K562 (cell line): Measurements from ENCODE around the gene ZMIZ1. TPM values are rescaled to one million over a fixed set of nuclear protein-coding genes. Genes with fewer than 3 reads are reported as not detected.

Experiments
- BRD9 ChIP-seq: fragments of 450-650 bp; IDR thresholded peaks from 2 replicates; pipeline ENCODE4 v1.6.1; 2018; ENCODE audit warnings: low read depth; ENCODE audit not compliant: partially characterized antibody
- CAMTA2 ChIP-seq: fragments of 250-450 bp; sonication (Bioruptor Pico); conservative IDR thresholded peaks from 2 replicates; pipeline ENCODE4 v1.5.1; 2022
- CBX8 ChIP-seq: fragments of 200-600 bp; sonication (generic); IDR thresholded peaks from 2 replicates; pipeline ENCODE4 v1.6.1; 2012; ENCODE audit warnings: borderline replicate concordance, mixed run types, low read depth, mild to moderate bottlenecking, moderate library complexity, mixed read lengths, low read length, control low read depth, inconsistent platforms; ENCODE audit not compliant: poor library complexity, severe bottlenecking; ENCODE audit errors: extremely low read depth
- CHD2 ChIP-seq: IDR thresholded peaks from 2 replicates; pipeline ENCODE4 v1.6.1; 2011; ENCODE audit warnings: low read depth, low read length
- CREM ChIP-seq: IDR thresholded peaks from 2 replicates; pipeline ENCODE4 v1.6.1; 2014; ENCODE audit warnings: antibody characterized with exemption, low read depth
- GATAD2A ChIP-seq: fragments of 450-650 bp; IDR thresholded peaks from 2 replicates; pipeline ENCODE4 v1.6.1; 2017
- HDAC6 ChIP-seq: IDR thresholded peaks from 2 replicates; pipeline ENCODE4 v1.6.1; 2012; ENCODE audit warnings: low read depth, mild to moderate bottlenecking, control low read depth, inconsistent platforms, low read length, moderate library complexity
- KDM1A ChIP-seq, 2 experiments: fragments of 450-650 bp; IDR thresholded peaks; 2 replicates each; pipeline ENCODE4 v1.6.1; 2016; ENCODE audit warnings: mild to moderate bottlenecking in 2 of 2
- KLF10 ChIP-seq: fragments of 250-450 bp; sonication (Bioruptor Pico); IDR thresholded peaks from 2 replicates; pipeline ENCODE4 v1.6.1; 2021; ENCODE audit warnings: matching md5 sums
- NR2C1 ChIP-seq, 2 experiments: fragments of 450-650 bp; IDR thresholded peaks; 2 replicates each; pipeline ENCODE4 v1.6.1; 2017; ENCODE audit warnings: mild to moderate bottlenecking in 2 of 2, antibody characterized with exemption in 1 of 2, inconsistent platforms in 1 of 2, missing compliant biosample characterization in 1 of 2, missing genetic modification characterization in 1 of 2
- NR2C2 ChIP-seq, 2 experiments: fragments of 200-800 bp in 1 of 2; sonication (Bioruptor generic) in 1 of 2; sonication (generic) in 1 of 2; formaldehyde crosslinking in 1 of 2; IDR thresholded peaks; 2 replicates each; pipeline versions ENCODE4 v1.6.1 to v1.8.0; 2016 to 2022; ENCODE audit warnings: mild to moderate bottlenecking in 1 of 2, missing compliant biosample characterization in 1 of 2, missing genetic modification characterization in 1 of 2, missing genetic modification reagents in 1 of 2
- OTX1 ChIP-seq: fragments of 450-650 bp; formaldehyde crosslinking; IDR thresholded peaks from 2 replicates; pipeline ENCODE4 v1.4.0; 2022; ENCODE audit warnings: mild to moderate bottlenecking
- PHF8 ChIP-seq: fragments of 200-600 bp; sonication (generic); IDR thresholded peaks from 2 replicates; pipeline ENCODE4 v1.6.1; 2012; ENCODE audit warnings: mixed run types, mild to moderate bottlenecking, inconsistent platforms, low read length, moderate library complexity, borderline replicate concordance
- RBM15 ChIP-seq: fragments of 200-400 bp; formaldehyde crosslinking; IDR thresholded peaks from 2 replicates; pipeline ENCODE4 v1.6.1; 2018; ENCODE audit warnings: mild to moderate bottlenecking, low read length, moderate library complexity; ENCODE audit not compliant: insufficient read depth
- SAFB ChIP-seq: fragments of 200-400 bp; formaldehyde crosslinking; IDR thresholded peaks from 2 replicates; pipeline ENCODE4 v1.6.1; 2017; ENCODE audit warnings: low read depth, low read length, borderline replicate concordance
- SMARCC2 ChIP-seq: fragments of 450-650 bp; IDR thresholded peaks from 2 replicates; pipeline ENCODE4 v1.6.1; 2017; ENCODE audit warnings: antibody characterized with exemption, moderate library complexity, mild to moderate bottlenecking, low read depth
- SMARCE1 ChIP-seq: fragments of 450-650 bp; IDR thresholded peaks from 2 replicates; pipeline ENCODE4 v1.7.1; 2016; ENCODE audit warnings: mild to moderate bottlenecking
- TEAD1 ChIP-seq, 2 experiments: fragments of 450-650 bp in 1 of 2; sonication (generic) in 1 of 2; formaldehyde crosslinking; IDR thresholded peaks; 2 replicates each; pipeline versions ENCODE4 v1.4.0 to v1.8.0; 2020 to 2022; ENCODE audit warnings: mild to moderate bottlenecking in 2 of 2, missing genetic modification reagents in 1 of 2
- ZNF174 ChIP-seq: fragments of 250-450 bp; sonication (Bioruptor Pico); IDR thresholded peaks from 2 replicates; pipeline ENCODE4 v1.4.0; 2020; ENCODE audit warnings: mild to moderate bottlenecking
- ZNF445 ChIP-seq: fragments of 250-450 bp; sonication (Bioruptor Pico); IDR thresholded peaks from 2 replicates; pipeline ENCODE4 v1.4.0; 2020; ENCODE audit warnings: low read depth, mild to moderate bottlenecking, moderate library complexity
- ZNF76 ChIP-seq: fragments of 250-450 bp; sonication (Bioruptor Pico); IDR thresholded peaks from 2 replicates; pipeline ENCODE4 v1.4.0; 2020; ENCODE audit warnings: mild to moderate bottlenecking, moderate library complexity, borderline replicate concordance
- polyA plus RNA-seq, 8 experiments: library from polyadenylated mRNA; depleted of rRNA in 4 of 8; stranded (reverse) in 5 of 8; unstranded in 3 of 8; fragments of >200 nt; fragmentation: Nextera tagmentation in 2 of 8; fragmentation: Illumina TruSeq in 1 of 8; extraction: Ambion mirVana in 2 of 8; extraction: Trizol in 1 of 8; gene quantifications; 2 replicates each; pipeline versions ENCODE4 v1.2.1 to v1.2.3, GENCODE V29; 2011 to 2014; ENCODE audit warnings: inconsistent platforms in 1 of 8, missing spikeins in 1 of 8
- total RNA-seq, 7 experiments: library from RNA; depleted of rRNA in 6 of 7; stranded (reverse); fragments of >200 nt in 6 of 7; fragmentation: Illumina TruSeq in 2 of 7; extraction: Trizol in 2 of 7; gene quantifications; 2 replicates each; pipeline versions ENCODE4 v1.2.1 to v1.2.3, GENCODE V29; 2011 to 2021; ENCODE audit warnings: low replicate concordance in 1 of 7
- TF ChIP-seq, protein P1 (sequence below): fragments of 450-650 bp; conservative IDR thresholded peaks from 2 replicates; pipeline ENCODE4 v1.6.1; 2016; ENCODE audit warnings: missing genetic modification characterization, low read depth, mild to moderate bottlenecking, missing compliant biosample characterization, moderate library complexity
- TF ChIP-seq, protein P2 (sequence below): fragments of 250-450 bp; sonication (Bioruptor Pico); IDR thresholded peaks from 2 replicates; pipeline ENCODE4 v1.5.1; 2021; ENCODE audit warnings: mild to moderate bottlenecking

The ZMIZ1 gene
- total and polyA plus RNA-seq, 9 of the 15 experiments (the other 6 are each of a cell fraction or from before 2014, with no cell fraction given), result 1.0 to 37.3 (median 4.3) TPM

DNA sequence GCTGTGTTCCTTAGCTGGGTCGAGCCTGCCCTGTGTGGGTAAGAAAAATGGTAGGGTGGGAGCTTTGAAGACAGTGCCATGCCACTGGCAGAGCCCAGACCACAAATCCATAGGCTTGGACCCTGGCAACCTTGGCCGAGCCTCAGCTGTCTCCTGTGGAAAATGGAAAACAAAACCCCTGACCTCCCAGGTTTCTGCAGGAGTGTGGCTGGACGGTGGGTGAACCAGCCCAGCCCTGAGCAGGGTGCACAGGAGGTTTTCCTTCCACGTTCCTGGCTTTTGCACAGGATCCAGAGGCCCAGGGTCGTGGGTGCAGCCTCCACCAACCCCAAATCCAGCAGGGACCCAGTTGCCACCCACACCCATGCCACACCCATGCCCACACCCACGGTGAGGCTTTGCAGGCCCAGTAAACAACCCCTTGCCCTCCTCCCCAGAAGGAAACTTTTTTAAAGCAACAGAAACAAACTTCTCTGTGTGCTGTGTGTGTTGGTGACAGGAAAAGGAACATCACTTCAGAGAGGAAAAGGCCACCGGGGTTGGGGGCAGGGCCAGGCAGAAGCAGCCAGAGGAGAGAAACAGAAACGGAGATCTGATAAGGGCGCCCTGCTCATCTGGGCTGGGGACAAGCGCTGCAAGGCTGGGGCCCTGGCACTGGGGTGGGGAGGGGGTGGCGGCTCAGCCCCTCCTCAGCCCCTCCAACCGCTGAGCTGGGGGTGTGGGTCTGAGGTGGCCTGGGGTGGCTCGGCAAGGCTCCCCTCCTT is 20.7 kb upstream of the ZMIZ1 start (continued):
- TF ChIP-seq, protein P1, sequence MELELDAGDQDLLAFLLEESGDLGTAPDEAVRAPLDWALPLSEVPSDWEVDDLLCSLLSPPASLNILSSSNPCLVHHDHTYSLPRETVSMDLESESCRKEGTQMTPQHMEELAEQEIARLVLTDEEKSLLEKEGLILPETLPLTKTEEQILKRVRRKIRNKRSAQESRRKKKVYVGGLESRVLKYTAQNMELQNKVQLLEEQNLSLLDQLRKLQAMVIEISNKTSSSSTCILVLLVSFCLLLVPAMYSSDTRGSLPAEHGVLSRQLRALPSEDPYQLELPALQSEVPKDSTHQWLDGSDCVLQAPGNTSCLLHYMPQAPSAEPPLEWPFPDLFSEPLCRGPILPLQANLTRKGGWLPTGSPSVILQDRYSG (tag), result peak; percentile 52
- TF ChIP-seq NR2C2 (CRISPR knock-in tag; IDR thresholded peaks at IDR 0.05) (no peak), NR2C2 (tag; IDR thresholded peaks at IDR 0.05) (0 out of 2 replicates have a peak, but pooled peaks have one; percentile 32), CAMTA2 (CRISPR knock-in tag) (0 out of 2 replicates have a peak, but pooled peaks have one; percentile 10), ZNF445 (CRISPR knock-in tag) (no peak), TEAD1 (CRISPR knock-in tag; IDR thresholded peaks at IDR 0.05) (peak in 1 of 2 experiments; percentile 58; a peak in 1 of 4 replicates), SAFB (no peak), HDAC6 (no peak), NR2C1 (IDR thresholded peaks at IDR 0.05) (no peak), NR2C1 (tag; IDR thresholded peaks at IDR 0.05) (peak; percentile 39; the same call in 1 of the 2 replicates), CREM (peak; percentile 37), OTX1 (CRISPR knock-in tag) (peak; percentile 79), RBM15 (no peak), CHD2 (peak; percentile 55), GATAD2A (peak; percentile 93; the same call in 1 of the 2 replicates), SMARCC2 (peak; percentile 47; the same call in 1 of the 2 replicates), ZNF174 (CRISPR knock-in tag) (no peak), SMARCE1 (peak; percentile 78), ZNF76 (CRISPR knock-in tag) (0 out of 2 replicates have a peak, but pooled peaks have one; percentile 59), KLF10 (CRISPR knock-in tag) (no peak), KDM1A (IDR thresholded peaks at IDR 0.05) (0 out of 4 replicates have a peak, but pooled peaks of 1 of the 2 experiments have one; percentile 3), BRD9 (peak; percentile 68), PHF8 (peak; percentile 31; the same call in 1 of the 2 replicates), CBX8 (no peak)
- TF ChIP-seq, protein P2, sequence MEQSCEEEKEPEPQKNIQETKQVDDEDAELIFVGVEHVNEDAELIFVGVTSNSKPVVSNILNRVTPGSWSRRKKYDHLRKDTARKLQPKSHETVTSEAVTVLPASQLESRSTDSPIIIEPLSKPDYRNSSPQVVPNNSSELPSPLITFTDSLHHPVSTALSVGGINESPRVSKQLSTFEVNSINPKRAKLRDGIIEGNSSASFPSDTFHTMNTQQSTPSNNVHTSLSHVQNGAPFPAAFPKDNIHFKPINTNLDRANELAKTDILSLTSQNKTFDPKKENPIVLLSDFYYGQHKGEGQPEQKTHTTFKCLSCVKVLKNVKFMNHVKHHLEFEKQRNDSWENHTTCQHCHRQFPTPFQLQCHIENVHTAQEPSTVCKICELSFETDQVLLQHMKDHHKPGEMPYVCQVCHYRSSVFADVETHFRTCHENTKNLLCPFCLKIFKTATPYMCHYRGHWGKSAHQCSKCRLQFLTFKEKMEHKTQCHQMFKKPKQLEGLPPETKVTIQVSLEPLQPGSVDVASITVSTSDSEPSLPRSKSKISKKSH (CRISPR knock-in tag), result no peak
